ENCODE data around the gene TNS3. TPM values are rescaled to one million over a fixed set of nuclear protein-coding genes. Genes with fewer than 3 reads are reported as not detected.

TNS3 gene
- total RNA-seq, 1 experiment from 2014 or later = 28.9 TPM

GRCh38 chr7:47538846-47539311, 43.0 kb downstream of the TNS3 start:
- Histone ChIP-seq H3K27me3 (ENCODE audit: control insufficient read depth, insufficient read depth, low read length) (peaks cover 10% of the 10 kb centered on the region; the same call in 1 of the 2 replicates), H3K4me3 (ENCODE audit: insufficient read depth, low read depth, low read length) (no peak overlapping the region), H3K36me3 (replicated peaks; ENCODE audit: control insufficient read depth, insufficient read depth, low read length) (no peaks in the 10 kb centered on the region)
- no peak for DNase-seq

DNA sequence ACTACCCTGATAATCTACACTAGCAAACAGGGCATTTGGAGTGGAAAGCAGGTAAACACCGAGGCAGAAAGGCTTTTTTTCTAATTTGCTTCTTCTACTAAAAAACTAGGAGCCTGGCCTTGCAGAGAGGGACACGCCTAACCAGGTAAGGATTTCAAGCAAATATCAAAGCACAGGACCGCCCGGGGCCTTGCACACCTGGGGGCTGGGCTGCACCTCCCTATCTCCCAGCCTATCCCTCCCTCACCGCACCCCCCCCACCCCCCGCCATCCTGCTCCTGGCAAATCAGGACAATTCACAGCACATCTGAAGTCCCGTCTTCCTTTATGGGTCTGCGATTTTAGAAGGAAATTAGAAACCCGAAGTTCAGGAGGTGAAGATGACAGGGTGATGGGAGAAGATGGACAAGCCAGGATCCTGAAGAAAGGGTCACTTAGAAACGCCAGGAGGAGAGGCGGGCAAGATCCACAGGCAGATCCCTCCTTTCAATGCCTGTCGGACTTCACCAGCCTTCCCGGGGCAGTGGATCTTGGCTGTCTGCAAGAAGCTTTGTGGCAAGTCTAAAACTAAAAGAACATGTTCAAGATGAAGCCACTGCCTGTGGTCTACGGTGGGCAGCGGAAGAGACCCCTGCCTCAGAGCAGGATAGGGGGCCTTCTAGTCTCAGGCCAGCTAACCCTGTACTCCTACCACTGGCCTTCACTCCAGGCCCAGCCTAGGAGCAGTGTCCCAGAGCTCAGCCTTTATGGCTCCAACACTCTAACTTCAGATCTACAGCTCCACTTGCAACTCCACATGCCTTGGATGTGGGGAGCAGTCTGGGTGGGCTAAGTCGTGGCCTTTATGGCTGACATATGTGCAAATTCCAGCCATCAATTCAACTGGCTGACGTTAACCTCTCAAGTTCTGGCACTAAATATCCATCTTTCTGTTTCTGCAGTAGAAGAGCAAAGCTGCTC, 43.9 kb downstream of the TNS3 start:
- H3K4me3 ChIP-seq (ENCODE audit: insufficient read depth, low read depth, low read length) = peak overlapping the region; percentile 57
- peaks cover 10% of the 10 kb centered on the region; the same call in 1 of the 2 replicates for H3K27me3 ChIP-seq (ENCODE audit: control insufficient read depth, insufficient read depth, low read length)
- peak; percentile 61 for DNase-seq
- no peaks in the 10 kb centered on the region for H3K36me3 ChIP-seq (replicated peaks; ENCODE audit: control insufficient read depth, insufficient read depth, low read length)

DNA sequence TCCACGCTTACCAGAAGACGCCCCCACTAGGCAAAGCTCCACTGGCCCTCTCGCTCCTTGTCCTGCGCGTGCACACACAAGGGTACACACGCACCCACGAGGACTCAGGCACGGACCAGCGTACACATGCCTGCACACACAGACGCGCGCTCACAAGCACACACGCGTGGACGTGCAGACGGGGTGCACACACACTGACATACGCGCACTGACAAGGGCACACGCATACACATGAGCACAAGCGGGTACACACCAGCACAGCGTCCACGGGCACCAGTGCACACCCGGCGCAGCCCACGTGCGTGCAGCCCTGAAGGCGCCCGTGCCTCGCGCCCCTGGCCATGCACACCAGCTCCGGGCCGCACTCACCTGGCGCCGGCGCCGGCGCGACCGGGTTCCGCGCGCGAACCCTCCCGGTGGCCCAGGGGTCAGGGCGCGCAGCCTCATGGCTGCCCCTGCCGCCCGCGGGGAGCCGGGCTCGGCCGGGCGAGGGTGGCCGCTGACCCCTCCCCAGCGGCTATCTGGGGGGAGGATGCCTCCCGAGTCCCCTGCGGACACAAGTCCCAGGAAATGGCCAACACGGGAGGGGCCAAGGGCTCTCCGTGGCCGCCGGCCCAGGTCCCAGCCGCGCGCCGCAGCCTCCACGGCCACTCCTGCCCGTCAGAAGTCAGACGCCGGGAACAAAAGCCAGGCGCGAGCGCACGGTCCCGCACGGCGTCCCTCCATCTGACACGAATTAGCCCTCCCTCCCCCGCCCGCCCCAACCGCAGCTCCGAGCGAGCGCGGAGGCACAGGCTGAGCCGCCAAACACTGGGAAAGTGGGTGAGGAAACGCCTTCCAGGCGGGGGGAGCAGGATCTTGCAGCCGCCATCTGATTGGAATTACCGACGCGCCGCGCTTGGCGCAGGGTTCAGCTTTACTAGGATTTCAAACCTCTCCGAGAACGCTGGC, 45.0 kb downstream of the TNS3 start:
- Histone ChIP-seq H3K36me3 (replicated peaks; ENCODE audit: control insufficient read depth, insufficient read depth, low read length) (no peaks in the 10 kb centered on the region), H3K27me3 (ENCODE audit: control insufficient read depth, insufficient read depth, low read length) (peaks cover 10% of the 10 kb centered on the region; the same call in 1 of the 2 replicates), H3K4me3 (ENCODE audit: insufficient read depth, low read depth, low read length) (peak overlapping the region; percentile 57)
- DNase-seq = peak; percentile 90

DNA sequence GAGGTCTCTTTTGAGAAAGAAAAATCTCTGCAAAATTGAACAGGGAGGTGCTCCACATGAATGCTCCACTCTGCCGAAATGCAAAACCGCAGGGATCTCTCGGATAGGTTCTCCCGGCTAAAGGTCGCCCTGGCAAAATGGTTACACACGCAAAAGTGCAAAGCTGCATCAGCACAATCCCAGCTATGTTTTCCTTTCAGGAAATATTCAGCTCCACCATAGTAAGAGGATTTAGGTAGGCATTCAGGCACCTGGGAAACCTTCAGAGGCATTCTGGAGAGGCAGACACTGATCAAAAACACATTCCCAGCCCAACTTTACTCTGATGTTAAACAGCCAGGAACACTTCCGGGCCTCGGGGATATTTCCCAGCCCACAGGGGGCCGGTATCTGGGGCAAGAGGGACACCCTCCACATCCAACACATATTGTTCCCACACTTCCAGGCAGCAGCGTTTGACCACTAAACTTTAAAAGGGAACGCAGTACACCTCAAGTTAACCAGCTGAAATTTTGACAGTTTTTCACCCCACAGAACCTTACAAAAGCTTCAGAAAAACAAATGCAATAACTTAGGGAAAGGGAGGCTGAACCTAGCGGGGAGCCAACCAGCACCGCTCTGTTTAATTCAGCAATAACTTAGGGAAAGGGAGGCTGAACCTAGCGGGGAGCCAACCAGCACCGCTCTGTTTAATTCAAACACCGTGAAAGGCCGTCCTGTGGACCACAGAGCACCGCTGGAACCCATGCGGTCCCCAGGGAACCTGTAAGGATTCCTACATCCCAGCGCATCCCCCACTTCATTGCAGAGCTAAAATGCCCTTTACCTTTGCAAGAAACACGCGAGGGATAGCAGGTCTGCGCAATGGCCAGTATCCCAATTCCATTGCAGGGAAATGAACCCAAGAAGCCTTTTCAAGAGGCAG, 45.9 kb downstream of the TNS3 start:
- peak; percentile 64 for DNase-seq
- Histone ChIP-seq H3K36me3 (replicated peaks; ENCODE audit: control insufficient read depth, insufficient read depth, low read length) (no peaks in the 10 kb centered on the region), H3K27me3 (ENCODE audit: control insufficient read depth, insufficient read depth, low read length) (peaks cover 10% of the 10 kb centered on the region; the same call in 1 of the 2 replicates), H3K4me3 (ENCODE audit: insufficient read depth, low read depth, low read length) (peak overlapping the region; percentile 57)

DNA sequence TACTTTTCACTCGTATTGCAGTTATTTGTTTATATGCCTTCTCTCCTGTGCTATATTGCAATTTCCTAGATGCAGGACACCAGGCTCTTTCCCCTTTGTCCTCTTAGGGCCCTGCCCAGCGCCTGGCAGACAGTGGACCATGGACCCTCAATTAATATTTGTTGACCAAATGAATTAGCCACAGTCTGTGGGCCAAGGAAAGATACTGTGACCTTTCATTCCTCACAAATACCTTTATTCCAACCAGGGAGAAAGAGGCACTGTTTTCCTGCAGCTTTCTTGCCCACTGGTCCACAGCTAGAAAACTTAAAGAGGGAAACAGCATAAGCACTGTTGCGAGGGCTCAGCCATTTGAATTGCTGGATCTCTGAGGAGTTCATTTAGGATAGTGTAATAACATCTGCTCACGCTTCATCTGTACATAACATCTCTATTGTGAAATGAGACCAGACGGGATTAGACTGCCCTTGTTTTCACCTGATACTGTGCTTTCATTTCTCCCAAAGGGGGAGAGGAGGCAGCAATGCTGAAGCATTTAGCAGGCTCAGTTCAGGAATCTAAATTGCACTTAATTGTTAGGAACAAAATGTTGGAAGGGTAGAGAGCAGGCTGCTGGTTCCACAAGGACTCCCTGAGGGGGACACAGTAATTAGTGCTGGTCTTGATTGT, 46.7 kb downstream of the TNS3 start:
- no peak overlapping the region; the same call in 1 of the 2 replicates for H3K4me3 ChIP-seq (ENCODE audit: insufficient read depth, low read depth, low read length)
- no peaks in the 10 kb centered on the region for H3K36me3 ChIP-seq (replicated peaks; ENCODE audit: control insufficient read depth, insufficient read depth, low read length)
- no peak for DNase-seq
- H3K27me3 ChIP-seq (ENCODE audit: control insufficient read depth, insufficient read depth, low read length) = peaks cover 10% of the 10 kb centered on the region; the same call in 1 of the 2 replicates

- no peaks in the 10 kb centered on the region for H3K36me3 ChIP-seq (replicated peaks; ENCODE audit: control insufficient read depth, insufficient read depth, low read length)
- H3K4me3 ChIP-seq (ENCODE audit: insufficient read depth, low read depth, low read length) = no peak overlapping the region
- DNase-seq = peak; percentile 75
- H3K27me3 ChIP-seq (ENCODE audit: control insufficient read depth, insufficient read depth, low read length) = peaks cover 10% of the 10 kb centered on the region; the same call in 1 of the 2 replicates
These were observed 47.4 kb downstream of the TNS3 start for GRCh38 chr7:47534322-47535034.

DNA sequence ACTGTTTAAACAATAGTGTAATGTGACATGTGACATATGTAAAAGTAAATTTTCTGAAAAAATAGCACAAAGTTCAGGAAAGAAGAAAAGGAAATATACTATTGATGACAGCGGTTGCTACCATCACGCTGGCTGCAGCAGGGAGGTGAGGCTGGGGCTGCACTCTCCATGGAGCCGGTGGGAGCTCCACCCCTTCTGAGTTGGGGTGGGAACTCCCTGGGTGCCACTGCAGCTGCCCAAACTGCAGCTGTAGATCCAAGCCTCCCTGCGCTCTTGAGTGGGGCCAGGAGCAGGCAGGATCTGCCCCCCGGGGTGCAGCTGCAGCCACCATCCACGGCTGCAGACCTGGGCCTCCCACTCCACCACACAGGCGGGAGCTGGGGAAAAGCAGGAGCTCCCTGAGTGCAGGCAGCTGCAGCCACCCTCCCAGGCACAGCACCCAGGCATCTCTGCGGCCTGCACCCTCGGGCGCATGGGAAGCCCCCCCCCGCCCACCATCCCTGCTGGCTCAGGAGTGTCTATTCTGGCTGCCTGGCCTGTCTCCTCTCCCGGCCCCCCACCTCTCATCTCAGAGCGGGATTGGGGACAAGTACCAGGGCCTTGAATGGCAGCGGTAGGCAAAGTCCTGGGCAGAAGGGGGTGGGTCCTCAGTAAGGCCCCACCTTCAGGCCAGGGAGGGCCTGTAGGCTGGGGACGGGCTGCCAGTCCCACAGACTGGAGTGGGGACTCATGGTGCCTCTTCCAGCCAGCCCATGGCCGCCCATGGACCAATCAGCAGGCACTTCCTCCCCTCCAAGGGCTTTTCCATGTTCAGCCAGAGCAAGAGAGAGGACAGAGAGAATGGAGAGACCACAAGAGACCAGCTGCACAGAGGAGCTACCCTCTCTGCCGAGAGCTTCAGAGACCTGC, 50.1 kb downstream of the TNS3 start:
- DNase-seq = no peak
- H3K27me3 ChIP-seq (ENCODE audit: control insufficient read depth, insufficient read depth, low read length) = peaks cover 6% of the 10 kb centered on the region; the same call in 1 of the 2 replicates
- H3K36me3 ChIP-seq (replicated peaks; ENCODE audit: control insufficient read depth, insufficient read depth, low read length) = no peaks in the 10 kb centered on the region
- no peak overlapping the region for H3K4me3 ChIP-seq (ENCODE audit: insufficient read depth, low read depth, low read length)

DNA sequence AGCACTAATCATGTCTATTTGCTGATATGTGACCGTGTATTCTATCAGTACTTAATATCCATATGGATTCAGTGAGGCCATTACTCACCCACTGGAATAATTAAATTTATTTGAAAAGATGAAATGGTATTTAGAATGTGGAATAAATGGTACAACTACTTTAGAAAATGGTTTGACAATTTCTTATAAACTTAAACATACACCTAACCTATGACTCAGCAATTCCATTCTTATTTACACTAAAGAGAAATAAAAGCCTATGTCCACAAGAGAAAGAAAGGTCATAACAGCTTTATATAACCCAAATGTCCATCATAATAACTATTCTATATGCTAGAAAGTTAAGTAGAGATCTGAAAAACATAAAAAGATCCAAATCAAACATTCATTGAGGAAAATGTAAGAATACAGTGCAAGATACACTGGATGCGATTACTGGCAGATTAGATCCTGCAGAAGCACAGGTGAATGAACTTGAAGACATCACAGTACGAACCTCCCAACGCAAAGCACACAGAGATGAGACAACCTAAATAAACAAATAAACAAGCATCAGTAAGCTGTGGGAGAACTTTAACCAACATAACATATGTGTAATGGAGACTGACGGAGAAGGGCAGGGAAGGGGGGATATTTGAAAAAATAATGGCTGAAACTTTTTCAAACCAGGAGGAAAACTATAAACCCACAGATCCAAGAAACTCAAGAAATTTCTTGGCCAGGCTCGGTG, 51.9 kb downstream of the TNS3 start:
- no peak for DNase-seq
- Histone ChIP-seq H3K36me3 (replicated peaks; ENCODE audit: control insufficient read depth, insufficient read depth, low read length) (peaks cover 3% of the 10 kb centered on the region), H3K4me3 (ENCODE audit: insufficient read depth, low read depth, low read length) (no peak overlapping the region), H3K27me3 (ENCODE audit: control insufficient read depth, insufficient read depth, low read length) (no peaks in the 10 kb centered on the region)

GRCh38 chr7:47529405-47529804, 52.5 kb downstream of the TNS3 start:
- DNase-seq = no peak
- Histone ChIP-seq H3K27me3 (ENCODE audit: control insufficient read depth, insufficient read depth, low read length) (no peaks in the 10 kb centered on the region), H3K36me3 (replicated peaks; ENCODE audit: control insufficient read depth, insufficient read depth, low read length) (peaks cover 3% of the 10 kb centered on the region), H3K4me3 (ENCODE audit: insufficient read depth, low read depth, low read length) (no peak overlapping the region)

DNA sequence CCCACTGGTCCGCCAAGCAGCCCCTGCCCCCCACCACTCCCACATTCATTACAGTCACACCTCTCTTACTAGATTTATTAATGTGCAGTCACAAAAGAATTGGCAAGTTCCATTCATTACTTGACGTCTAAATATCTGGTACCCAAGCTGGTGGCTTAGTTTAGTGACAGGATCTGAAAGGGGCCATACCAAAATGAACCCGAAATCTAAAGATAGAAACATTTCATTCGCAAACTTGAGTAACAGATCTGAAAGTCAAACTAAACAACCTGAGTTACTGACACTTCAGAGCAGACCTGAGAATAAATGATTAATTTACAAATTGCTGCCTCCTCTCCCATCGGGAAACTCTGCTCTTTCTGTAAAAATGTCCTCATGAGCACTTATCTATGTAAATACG, 53.4 kb downstream of the TNS3 start:
- H3K27me3 ChIP-seq (ENCODE audit: control insufficient read depth, insufficient read depth, low read length) = no peaks in the 10 kb centered on the region
- no peak for DNase-seq
- no peak overlapping the region for H3K4me3 ChIP-seq (ENCODE audit: insufficient read depth, low read depth, low read length)
- H3K36me3 ChIP-seq (replicated peaks; ENCODE audit: control insufficient read depth, insufficient read depth, low read length) = peaks cover 3% of the 10 kb centered on the region

GRCh38 chr7:47526466-47526865, 55.4 kb downstream of the TNS3 start:
- Histone ChIP-seq H3K36me3 (replicated peaks; ENCODE audit: control insufficient read depth, insufficient read depth, low read length) (peaks cover 3% of the 10 kb centered on the region), H3K27me3 (ENCODE audit: control insufficient read depth, insufficient read depth, low read length) (no peaks in the 10 kb centered on the region), H3K4me3 (ENCODE audit: insufficient read depth, low read depth, low read length) (no peak overlapping the region)
- DNase-seq = no peak

Measured in H7 (cell line).